BLaER1 treated with 17β-estradiol and CSF1 and Interleukin-3, amounts not matched to agents 10 nM and 100 nM (cell line): ENCODE data around the gene ARFIP2.
A peak's percentile ranks its signal among the peaks of the same experiment; 100 is the strongest.

Experiments
- H3K27ac ChIP-seq, 11 experiments: shearing (Covaris generic); formaldehyde crosslinking; 2 replicates each; pipeline ENCODE4 v1.8.1; 2022
- H3K27me3 ChIP-seq, 11 experiments: shearing (Covaris generic); formaldehyde crosslinking; 2 replicates each; pipeline ENCODE4 v1.8.1; 2022
- H3K36me3 ChIP-seq, 11 experiments: shearing (Covaris generic); formaldehyde crosslinking; 2 replicates each; pipeline ENCODE4 v1.8.1; 2022
- H3K4me1 ChIP-seq, 10 experiments: shearing (Covaris generic); formaldehyde crosslinking; 2 replicates each; pipeline ENCODE4 v1.8.1; 2022
- H3K4me2 ChIP-seq, 11 experiments: shearing (Covaris generic); formaldehyde crosslinking; 2 replicates each; pipeline ENCODE4 v1.8.1; 2022
- H3K4me3 ChIP-seq, 10 experiments: shearing (Covaris generic); formaldehyde crosslinking; 2 replicates each; pipeline ENCODE4 v1.8.1; 2022
- H3K9ac ChIP-seq, 11 experiments: shearing (Covaris generic); formaldehyde crosslinking; 2 replicates each; pipeline ENCODE4 v1.8.1; 2022
- H3K9me3 ChIP-seq, 11 experiments: shearing (Covaris generic); formaldehyde crosslinking; replicated peaks in 1 of 11; 2 replicates each; pipeline ENCODE4 v1.8.1; 2022
- H4K20me1 ChIP-seq, 11 experiments: shearing (Covaris generic); formaldehyde crosslinking; 2 replicates each; pipeline ENCODE4 v1.8.1; 2022
- Cebpa-rat ChIP-seq, 11 experiments: shearing (Covaris generic); IDR thresholded peaks; 2 replicates each; pipeline ENCODE4 v1.8.1; 2022

Gene ARFIP2

DNA sequence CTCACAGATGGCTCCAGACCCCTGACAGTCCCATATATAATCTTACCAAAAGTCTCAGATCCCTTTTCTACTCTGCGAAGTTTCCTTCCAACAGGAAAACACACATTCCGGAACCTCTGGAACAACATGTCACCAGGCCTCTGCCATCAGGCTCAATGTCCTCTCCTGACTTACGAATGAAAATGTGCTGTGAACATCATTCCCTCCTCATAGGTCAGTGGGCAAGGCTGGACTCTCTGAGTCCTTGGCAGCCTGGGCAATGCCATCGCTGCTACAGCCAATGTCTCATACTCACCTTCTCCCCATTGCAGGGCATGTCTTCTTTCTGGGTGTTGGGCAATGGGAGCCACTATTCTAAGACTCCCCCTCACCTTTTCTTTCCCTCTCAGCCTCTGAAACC, 38.7 kb downstream of the ARFIP2 start:
- Histone ChIP-seq H3K4me3 (no peak overlapping the region), H3K4me2 (no peak overlapping the region), H3K27ac (no peak overlapping the region), H3K27me3 (no peaks in the 10 kb centered on the region), H3K9me3 (no peaks in the 10 kb centered on the region), H3K4me1 (peaks cover 9 to 19% (median 14%) of the 10 kb centered on the region in 10 experiments; a peak in 18 of 20 replicates), H3K36me3 (peaks cover 0 to 2% (median 0%) of the 10 kb centered on the region in 11 experiments; a peak in 2 of 22 replicates), H3K9ac (no peak overlapping the region), H4K20me1 (no peaks in the 10 kb centered on the region)
- TF ChIP-seq Cebpa-rat (IDR thresholded peaks at IDR 0.05), result no peak

DNA sequence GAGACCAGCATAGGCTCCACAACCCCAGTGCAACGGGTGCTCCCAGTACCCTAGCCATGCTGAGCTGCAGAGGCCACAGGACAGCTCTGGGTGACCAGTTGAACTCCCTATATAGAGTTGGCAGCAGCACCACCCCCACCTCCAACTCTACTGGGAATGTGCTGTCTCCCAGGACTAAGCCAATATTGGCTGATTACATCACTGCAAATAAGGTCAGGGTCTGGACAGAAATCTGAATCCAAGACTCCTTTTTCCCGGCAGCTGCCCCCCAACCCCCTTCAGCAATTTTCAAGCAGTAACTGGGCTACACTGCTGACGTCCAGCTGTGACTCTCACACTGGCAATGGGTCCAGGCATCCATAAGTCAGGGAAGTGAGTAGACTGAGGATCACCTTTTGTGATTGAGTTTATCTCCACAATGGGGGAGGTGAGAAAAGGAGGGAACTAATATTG, 40.2 kb downstream of the ARFIP2 start, which contains the start of gene HPX:
Gene HPX, minus strand, starts transcription at position 82 of the 453 bp plus-strand sequence. Its CDS starts 24 bp downstream, at position 58.
- no peaks in the 10 kb centered on the region for H4K20me1 ChIP-seq
- no peak within 1 kb of the TSS for H3K4me2 ChIP-seq
- no peak within 1 kb of the TSS for H3K4me3 ChIP-seq
- no peak for TF ChIP-seq Cebpa-rat (IDR thresholded peaks at IDR 0.05)
- H3K4me1 ChIP-seq, result peaks cover 17 to 31% (median 22%) of the 10 kb centered on the region in 10 experiments
- no peaks in the 10 kb centered on the region for H3K36me3 ChIP-seq
- H3K9ac ChIP-seq, result no peak within 1 kb of the TSS
- no peak within 1 kb of the TSS for H3K27ac ChIP-seq
- H3K9me3 ChIP-seq, result no peaks in the 10 kb centered on the region
- no peaks in the 10 kb centered on the region for H3K27me3 ChIP-seq

DNA sequence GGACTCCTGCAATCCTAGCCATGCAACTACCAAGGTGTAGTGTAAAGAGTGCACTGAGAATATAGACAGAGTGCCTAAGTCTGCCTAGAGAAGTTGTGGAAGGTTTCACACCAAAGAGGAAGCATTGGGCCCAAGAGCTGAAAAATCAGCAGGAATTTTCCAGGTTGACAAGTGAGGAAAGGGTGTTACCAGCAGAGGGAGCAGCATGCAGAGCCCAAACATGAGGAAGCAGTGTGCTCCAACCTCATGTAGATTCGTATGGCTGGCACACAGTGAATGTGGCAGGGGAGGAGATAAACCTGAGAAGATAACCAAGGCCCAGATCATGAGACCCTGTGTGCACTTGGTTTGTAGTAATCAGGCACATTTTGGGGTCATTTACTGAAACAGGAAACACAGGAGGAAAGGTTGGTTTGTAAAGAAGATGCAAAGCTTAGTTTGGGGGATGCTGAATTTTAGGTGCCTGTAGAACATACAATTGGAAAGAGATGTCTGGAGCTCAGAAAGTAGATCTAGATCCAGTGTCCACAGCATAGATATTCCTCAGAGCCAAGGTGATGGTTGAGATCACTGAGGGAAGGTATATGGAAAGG, 42.1 kb downstream of the ARFIP2 start:
- H4K20me1 ChIP-seq, result no peaks in the 10 kb centered on the region
- peak overlapping the region in 2 of 11 experiments; percentile 64 to 76; a peak in 4 of 22 replicates for H3K4me2 ChIP-seq

DNA sequence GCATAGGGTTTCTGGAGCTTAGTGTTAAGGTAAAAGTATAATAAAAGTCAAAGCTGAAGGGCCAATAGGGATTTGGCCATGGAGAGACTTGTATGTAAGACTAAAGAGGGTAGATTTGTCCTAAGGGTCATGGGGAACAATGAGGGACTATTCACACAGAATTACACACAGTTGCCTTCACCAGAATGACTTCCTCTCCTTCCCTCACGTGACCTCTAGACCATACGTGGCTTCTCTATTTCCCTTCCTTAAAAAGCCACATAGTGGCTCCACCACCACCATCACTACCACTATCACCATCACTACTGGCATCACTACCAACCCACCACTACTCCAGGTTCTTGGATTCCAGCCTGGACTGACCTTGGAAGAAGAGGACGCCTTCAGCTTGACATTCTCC, 43.1 kb downstream of the ARFIP2 start:
- Histone ChIP-seq H3K27me3 (no peaks in the 10 kb centered on the region), H3K4me3 (no peak overlapping the region), H3K4me2 (peak overlapping the region; percentile 14 to 76 (median 38); a peak in 20 of 22 replicates), H3K9me3 (no peaks in the 10 kb centered on the region), H3K27ac (no peak overlapping the region; a peak in 1 of 22 replicates), H3K36me3 (no peaks in the 10 kb centered on the region), H4K20me1 (no peaks in the 10 kb centered on the region), H3K9ac (no peak overlapping the region), H3K4me1 (peaks cover 22 to 61% (median 47%) of the 10 kb centered on the region in 10 experiments)
- TF ChIP-seq Cebpa-rat (IDR thresholded peaks at IDR 0.05), result no peak

More for the DNA sequence above, 42.1 kb downstream of the ARFIP2 start:
- H3K4me1 ChIP-seq, result peaks cover 20 to 50% (median 38%) of the 10 kb centered on the region in 10 experiments
- H3K9me3 ChIP-seq, result no peaks in the 10 kb centered on the region
- H3K27me3 ChIP-seq, result no peaks in the 10 kb centered on the region
- no peak overlapping the region for H3K4me3 ChIP-seq
- H3K36me3 ChIP-seq, result no peaks in the 10 kb centered on the region
- H3K27ac ChIP-seq, result no peak overlapping the region
- no peak for TF ChIP-seq Cebpa-rat (IDR thresholded peaks at IDR 0.05)
- no peak overlapping the region for H3K9ac ChIP-seq

DNA sequence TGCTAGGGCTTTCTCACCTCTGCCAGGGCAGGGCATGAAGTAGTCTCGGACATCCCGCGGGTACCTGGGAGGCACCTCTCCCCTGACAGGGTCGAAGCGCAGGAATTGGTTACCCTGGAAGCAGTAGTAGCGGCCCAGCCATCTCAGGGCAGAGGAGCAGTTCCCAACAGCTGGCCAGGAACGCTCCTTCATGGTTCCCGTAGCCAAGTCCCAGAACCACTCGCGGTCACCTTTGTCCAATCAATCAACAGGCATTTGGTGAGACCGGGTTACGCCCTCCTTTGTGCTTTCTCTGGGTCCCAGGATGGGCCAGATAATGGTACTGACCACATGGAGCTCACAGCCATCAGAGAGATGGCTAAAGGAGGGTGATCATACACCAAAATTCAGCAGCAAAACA, 43.7 kb downstream of the ARFIP2 start:
- no peaks in the 10 kb centered on the region for H3K36me3 ChIP-seq
- peak overlapping the region in 1 of 11 experiments; percentile 58; a peak in 1 of 22 replicates for H3K27ac ChIP-seq
- no peak overlapping the region for H3K4me3 ChIP-seq
- H3K9ac ChIP-seq, result no peak overlapping the region
- H3K9me3 ChIP-seq, result no peaks in the 10 kb centered on the region
- TF ChIP-seq Cebpa-rat (IDR thresholded peaks at IDR 0.05), result no peak
- no peaks in the 10 kb centered on the region for H3K27me3 ChIP-seq
- peaks cover 22 to 65% (median 49%) of the 10 kb centered on the region in 10 experiments for H3K4me1 ChIP-seq
- no peaks in the 10 kb centered on the region for H4K20me1 ChIP-seq
- peak overlapping the region in 10 of 11 experiments; percentile 14 to 76 (median 42); a peak in 19 of 22 replicates for H3K4me2 ChIP-seq

DNA sequence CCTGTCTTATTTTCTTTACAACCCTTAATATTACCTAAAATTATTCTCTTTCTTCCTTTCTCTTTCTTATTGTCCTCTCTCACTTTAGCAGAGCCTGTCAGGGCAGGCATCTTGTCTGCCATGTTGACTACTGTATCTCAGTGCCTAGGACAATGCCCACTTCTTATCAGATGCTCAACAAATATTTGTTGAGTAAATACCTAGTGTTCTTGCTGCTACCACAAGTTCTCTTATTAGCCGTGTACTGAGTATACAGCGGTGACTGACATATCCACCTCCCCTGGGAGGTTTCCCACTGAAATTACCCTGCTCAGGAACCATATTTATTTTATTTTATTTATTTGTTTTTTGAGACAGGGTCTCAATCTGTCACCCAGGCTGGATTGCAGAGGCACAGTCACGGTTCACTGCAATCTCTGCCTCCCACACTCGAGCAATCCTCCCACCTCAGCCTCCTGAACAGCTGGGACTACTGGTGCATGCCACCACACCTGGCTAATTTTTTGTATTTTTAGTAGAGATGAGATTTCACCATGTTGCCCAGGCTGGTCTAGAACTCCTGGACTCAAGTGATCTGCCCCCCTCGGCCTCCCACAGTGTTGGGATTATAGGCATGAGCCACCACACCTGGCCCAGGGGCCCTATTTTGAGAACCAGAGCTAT, 47.0 kb downstream of the ARFIP2 start:
- Histone ChIP-seq H3K9me3 (no peaks in the 10 kb centered on the region), H3K9ac (peak overlapping the region in 1 of 11 experiments; percentile 0; a peak in 2 of 22 replicates), H3K4me2 (peak overlapping the region in 8 of 11 experiments; percentile 39 to 79 (median 64); a peak in 16 of 22 replicates), H3K27ac (peak overlapping the region in 4 of 11 experiments; percentile 55 to 66 (median 59); a peak in 8 of 22 replicates), H4K20me1 (no peaks in the 10 kb centered on the region), H3K27me3 (no peaks in the 10 kb centered on the region), H3K4me1 (peaks cover 19 to 64% (median 49%) of the 10 kb centered on the region in 10 experiments), H3K4me3 (no peak overlapping the region), H3K36me3 (no peaks in the 10 kb centered on the region)
- TF ChIP-seq Cebpa-rat (IDR thresholded peaks at IDR 0.05), result peak in 2 of 11 experiments; percentile 16 to 68; a peak in 3 of 22 replicates

DNA sequence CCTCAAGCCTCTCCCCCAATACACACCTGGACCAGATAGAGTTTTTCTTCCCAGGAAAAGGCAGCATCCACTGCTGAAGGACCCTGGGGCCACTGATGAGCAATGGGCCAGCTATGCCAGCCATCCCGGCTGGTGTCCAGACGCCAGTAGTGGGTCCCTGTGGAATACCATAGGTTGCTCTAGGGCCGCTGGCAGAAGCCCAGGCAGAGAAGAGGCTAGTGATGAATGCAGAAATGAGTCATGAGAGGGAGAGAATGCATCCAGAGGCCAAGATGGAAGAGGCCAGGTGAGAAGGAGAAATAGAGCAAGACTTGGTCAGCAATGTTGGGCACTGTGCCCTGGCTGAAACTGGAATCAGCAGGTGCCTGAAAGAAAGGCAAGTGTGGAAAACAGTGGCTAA, 49.3 kb downstream of the ARFIP2 start:
- no peak overlapping the region for H3K4me2 ChIP-seq
- no peak for TF ChIP-seq Cebpa-rat (IDR thresholded peaks at IDR 0.05)
- no peaks in the 10 kb centered on the region for H3K27me3 ChIP-seq
- H3K4me3 ChIP-seq, result no peak overlapping the region
- no peaks in the 10 kb centered on the region for H3K9me3 ChIP-seq
- peaks cover 0 to 44% (median 37%) of the 10 kb centered on the region in 10 experiments; a peak in 17 of 20 replicates for H3K4me1 ChIP-seq
- no peak overlapping the region for H3K27ac ChIP-seq
- no peaks in the 10 kb centered on the region for H3K36me3 ChIP-seq
- no peak overlapping the region for H3K9ac ChIP-seq
- no peaks in the 10 kb centered on the region for H4K20me1 ChIP-seq

DNA sequence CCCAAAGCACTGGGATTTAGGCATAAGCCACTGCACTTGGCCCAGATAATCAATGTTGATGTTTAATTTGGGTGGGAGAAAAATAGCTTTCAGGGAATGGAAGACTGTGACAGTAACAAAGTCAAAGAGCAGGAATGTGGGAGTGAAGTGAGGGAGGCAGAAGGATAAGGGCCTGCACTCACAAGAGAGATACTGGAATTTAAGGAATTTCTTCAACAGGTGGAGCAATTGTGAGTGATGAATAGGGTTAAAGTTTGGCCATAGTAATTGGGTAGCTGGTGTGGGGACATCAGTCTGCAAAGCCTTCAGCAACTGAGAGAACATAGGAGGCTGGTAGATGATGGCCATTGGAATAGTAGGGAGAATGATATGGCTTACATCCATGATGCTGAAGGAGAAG, 53.6 kb downstream of the ARFIP2 start:
- Histone ChIP-seq H3K9me3 (no peaks in the 10 kb centered on the region), H3K4me3 (no peak overlapping the region), H3K4me1 (peaks cover 0 to 1% (median 0%) of the 10 kb centered on the region in 10 experiments; a peak in 2 of 20 replicates), H3K9ac (no peak overlapping the region), H3K36me3 (no peaks in the 10 kb centered on the region), H3K4me2 (no peak overlapping the region), H3K27ac (no peak overlapping the region), H3K27me3 (no peaks in the 10 kb centered on the region), H4K20me1 (no peaks in the 10 kb centered on the region)
- TF ChIP-seq Cebpa-rat (IDR thresholded peaks at IDR 0.05), result no peak
